ENCODE measurements around the gene PAPSS1.

The PAPSS1 gene

GRCh38 chr4:107747748-107748486, 27.9 kb upstream of the PAPSS1 start:
- DNase-seq (ENCODE audit: insufficient read length, low spot score) (no peak), FAIRE-seq (no peak)
- TF ChIP-seq, protein P1, sequence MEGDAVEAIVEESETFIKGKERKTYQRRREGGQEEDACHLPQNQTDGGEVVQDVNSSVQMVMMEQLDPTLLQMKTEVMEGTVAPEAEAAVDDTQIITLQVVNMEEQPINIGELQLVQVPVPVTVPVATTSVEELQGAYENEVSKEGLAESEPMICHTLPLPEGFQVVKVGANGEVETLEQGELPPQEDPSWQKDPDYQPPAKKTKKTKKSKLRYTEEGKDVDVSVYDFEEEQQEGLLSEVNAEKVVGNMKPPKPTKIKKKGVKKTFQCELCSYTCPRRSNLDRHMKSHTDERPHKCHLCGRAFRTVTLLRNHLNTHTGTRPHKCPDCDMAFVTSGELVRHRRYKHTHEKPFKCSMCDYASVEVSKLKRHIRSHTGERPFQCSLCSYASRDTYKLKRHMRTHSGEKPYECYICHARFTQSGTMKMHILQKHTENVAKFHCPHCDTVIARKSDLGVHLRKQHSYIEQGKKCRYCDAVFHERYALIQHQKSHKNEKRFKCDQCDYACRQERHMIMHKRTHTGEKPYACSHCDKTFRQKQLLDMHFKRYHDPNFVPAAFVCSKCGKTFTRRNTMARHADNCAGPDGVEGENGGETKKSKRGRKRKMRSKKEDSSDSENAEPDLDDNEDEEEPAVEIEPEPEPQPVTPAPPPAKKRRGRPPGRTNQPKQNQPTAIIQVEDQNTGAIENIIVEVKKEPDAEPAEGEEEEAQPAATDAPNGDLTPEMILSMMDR (IDR thresholded peaks at IDR 0.05; ENCODE audit: insufficient read depth, missing control alignments), result no peak

GRCh38 chr4:107746161-107746560, 26.1 kb upstream of the PAPSS1 start:
- no peak for FAIRE-seq
- TF ChIP-seq, protein P1 (IDR thresholded peaks at IDR 0.05; ENCODE audit: insufficient read depth, missing control alignments), result no peak
- no peak for DNase-seq (ENCODE audit: insufficient read length, low spot score)

GRCh38 chr4:107744532-107744931, 24.5 kb upstream of the PAPSS1 start:
- DNase-seq (ENCODE audit: insufficient read length, low spot score), result no peak
- no peak for FAIRE-seq
- TF ChIP-seq, protein P1 (IDR thresholded peaks at IDR 0.05; ENCODE audit: insufficient read depth, missing control alignments), result no peak

DNA sequence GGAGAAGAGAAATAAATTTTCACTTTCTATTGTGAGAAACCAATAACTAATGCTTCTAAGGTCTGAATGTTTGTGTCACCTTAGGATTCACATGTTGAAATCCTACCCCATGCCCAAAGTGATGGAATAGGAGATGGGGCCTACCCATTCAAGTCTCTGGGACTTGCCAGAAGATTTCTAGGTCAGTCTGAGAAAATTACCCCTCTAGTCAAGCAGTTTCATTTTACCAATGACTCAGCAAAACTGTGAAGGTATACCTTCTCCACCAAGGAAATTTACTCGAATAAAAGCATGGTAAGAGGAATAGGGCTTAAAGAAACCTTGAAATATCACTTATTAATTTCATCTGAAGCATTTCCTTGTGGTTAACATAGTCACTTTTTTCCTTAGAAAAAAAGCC, 23.5 kb upstream of the PAPSS1 start:
- DNase-seq (ENCODE audit: insufficient read length, low spot score), result no peak
- FAIRE-seq, result no peak
- TF ChIP-seq, protein P1 (IDR thresholded peaks at IDR 0.05; ENCODE audit: insufficient read depth, missing control alignments), result no peak

- DNase-seq (ENCODE audit: insufficient read length, low spot score) (no peak), FAIRE-seq (no peak)
- TF ChIP-seq, protein P1 (IDR thresholded peaks at IDR 0.05; ENCODE audit: insufficient read depth, missing control alignments), result no peak
These were observed 22.8 kb upstream of the PAPSS1 start for GRCh38 chr4:107742791-107743190.

- DNase-seq (ENCODE audit: insufficient read length, low spot score), result no peak
- TF ChIP-seq, protein P1 (IDR thresholded peaks at IDR 0.05; ENCODE audit: insufficient read depth, missing control alignments), result no peak
- FAIRE-seq, result no peak
These were observed 22.2 kb upstream of the PAPSS1 start for GRCh38 chr4:107742196-107742595.

DNA sequence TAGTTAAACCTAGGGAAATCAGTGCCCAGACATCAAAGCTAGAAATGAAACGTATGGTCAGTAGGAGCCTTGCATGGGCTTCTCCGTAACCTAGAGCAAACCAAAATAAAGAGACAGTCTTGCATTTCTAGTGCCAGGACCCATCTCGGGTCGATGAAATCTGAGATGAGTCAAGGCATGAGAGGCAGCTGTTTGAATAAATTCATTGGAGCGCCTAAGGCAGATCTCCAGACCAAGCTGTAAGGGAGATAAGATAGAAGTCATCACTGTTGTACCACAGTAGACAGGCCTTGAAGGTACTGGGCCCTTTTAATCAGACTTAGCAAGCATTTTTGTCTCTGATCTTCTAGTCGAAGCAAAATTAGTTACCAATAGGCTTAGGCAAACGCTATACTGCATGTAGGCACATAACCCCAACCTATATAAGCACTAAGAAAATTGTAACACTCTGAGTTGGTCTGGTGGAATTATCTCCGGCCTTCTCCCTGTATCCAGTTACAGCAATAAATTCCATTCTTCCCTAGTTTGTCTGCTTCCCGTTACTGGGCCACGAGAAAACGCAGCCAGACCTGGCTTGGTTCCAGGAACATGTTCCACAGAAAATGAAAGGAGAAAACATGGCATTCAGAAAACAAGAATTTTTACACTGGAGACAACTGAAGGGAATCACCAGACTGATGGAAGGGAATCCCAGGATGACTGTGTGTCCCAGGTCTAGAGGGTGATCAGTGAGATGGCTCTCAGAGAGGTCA, 21.1 kb upstream of the PAPSS1 start:
- no peak for FAIRE-seq
- DNase-seq (ENCODE audit: insufficient read length, low spot score), result no peak
- TF ChIP-seq, protein P1 (IDR thresholded peaks at IDR 0.05; ENCODE audit: insufficient read depth, missing control alignments), result no peak

All from D721Med (cell line).